K562 (cell line): ENCODE data around the gene FANCD2. TPM values are rescaled to one million over a fixed set of nuclear protein-coding genes. Genes with fewer than 3 reads are reported as not detected.
"Not testable (repeated sequence)": the region's sequence is repeated elsewhere in the genome, so short reads cannot be mapped to it uniquely, and the experiment has no call there.

Experiments used
- ATAC-seq: fragments of 200-7000 bp; cut with Tn5 transposase; 3 replicates; pipeline ENCODE4 v1.9.1; 2020; ENCODE audit warnings: moderate library complexity
- BruUV-seq: library from RNA; stranded (reverse); fragments of 400-500 nt; replicated peaks from 2 replicates; lab custom pipeline; 2021; lab: Mats Ljungman, UMichigan
- CTCF ChIA-PET: fragments of 300-600 bp; formaldehyde crosslinking; extraction: SDS; loops from one replicate; lab custom pipeline; 2021; ENCODE audit warnings: low intra/inter-chr PET ratio; lab: Yijun Ruan, JAX
- POLR2A ChIA-PET: fragments of 300-600, 350-650 bp; sonication (Branson Sonifier 250); formaldehyde crosslinking; extraction: SDS; loops from one replicate; lab custom pipeline; 2021; ENCODE audit warnings: antibody characterized with exemption, inconsistent platforms; lab: Yijun Ruan, JAX
- DNase-seq, 4 experiments: peaks; one replicate each; pipeline versions ENCODE4 v3.0.0 to v3.0.0-alpha.2; 2011 to 2018; ENCODE audit warnings: low spot score in 3 of 4, mixed read lengths in 3 of 4; ENCODE audit errors: extremely low read depth in 1 of 4
- FAIRE-seq: peaks from 2 replicates; lab custom pipeline; 2011; peaks lifted over from hg19 to GRCh38; lab: Jason Lieb, UNC
- H2AFZ ChIP-seq: 2 replicates; pipeline ENCODE4 v1.6.0; 2011; ENCODE audit warnings: low read depth, low read length, control low read depth, inconsistent platforms
- H3K27ac ChIP-seq: fragments of 200-600 bp; 3 replicates; pipeline ENCODE4 v1.8.0; 2011; ENCODE audit warnings: low read depth, mild to moderate bottlenecking, control low read depth, inconsistent platforms, low read length, moderate library complexity, mixed read lengths; ENCODE audit errors: extremely low read depth
- H3K27me3 ChIP-seq, 2 experiments: fragments of 300-600 bp in 1 of 2; 2 replicates in 1 of 2; 3 replicates in 1 of 2; pipeline versions ENCODE4 v1.6.0 to v1.8.0; 2011; ENCODE audit warnings: inconsistent platforms in 2 of 2, low read length in 2 of 2, mild to moderate bottlenecking in 1 of 2, mixed read lengths in 1 of 2, moderate library complexity in 1 of 2; ENCODE audit not compliant: control insufficient read depth in 2 of 2, insufficient read depth in 2 of 2
- H3K36me3 ChIP-seq: fragments of 300-600 bp; 3 replicates; pipeline ENCODE4 v1.8.0; 2011; ENCODE audit warnings: mild to moderate bottlenecking, low read length, inconsistent platforms; ENCODE audit not compliant: control insufficient read depth, insufficient read depth
- H3K4me1 ChIP-seq, 2 experiments: fragments of 200-600 bp in 1 of 2; replicated peaks in 1 of 2; 2 replicates in 1 of 2; 3 replicates in 1 of 2; pipeline versions ENCODE4 v1.5.1 to v1.8.0; 2011; ENCODE audit warnings: inconsistent platforms in 2 of 2, low read length in 2 of 2, mild to moderate bottlenecking in 1 of 2, mixed read lengths in 1 of 2, moderate library complexity in 1 of 2; ENCODE audit not compliant: control insufficient read depth in 2 of 2, insufficient read depth in 2 of 2
- H3K4me2 ChIP-seq: 2 replicates; pipeline ENCODE4 v1.6.1; 2011; ENCODE audit warnings: low read length, control low read depth, inconsistent platforms, mixed read lengths; ENCODE audit not compliant: insufficient read depth
- H3K4me3 ChIP-seq: fragments of 200-600 bp; sonication (generic), shearing (Covaris generic); 2 replicates; pipeline ENCODE4 v1.5.1; 2016; ENCODE audit warnings: control low read depth, inconsistent platforms
- H3K79me2 ChIP-seq: fragments of 200-600 bp; 3 replicates; pipeline ENCODE4 v1.8.0; 2011; ENCODE audit warnings: low read length, inconsistent platforms; ENCODE audit not compliant: control insufficient read depth, insufficient read depth
- H3K9ac ChIP-seq, 2 experiments: 2 replicates each; pipeline versions ENCODE4 v1.6.0 to v1.6.1; 2011; ENCODE audit warnings: low read depth in 2 of 2, low read length in 2 of 2, control low read depth in 1 of 2, inconsistent platforms in 1 of 2, mild to moderate bottlenecking in 1 of 2, mixed read lengths in 1 of 2; ENCODE audit not compliant: insufficient read depth in 1 of 2
- H3K9me1 ChIP-seq: one replicate; pipeline ENCODE4 v1.6.0; 2011; ENCODE audit warnings: inconsistent platforms, mild to moderate bottlenecking, low read length, moderate library complexity; ENCODE audit not compliant: control insufficient read depth, insufficient read depth
- H3K9me3 ChIP-seq: replicated peaks from 2 replicates; pipeline ENCODE4 v1.5.1; 2011; ENCODE audit warnings: low read depth, low read length, inconsistent platforms; ENCODE audit not compliant: control insufficient read depth, insufficient read depth
- H4K20me1 ChIP-seq: replicated peaks from 2 replicates; pipeline ENCODE4 v1.6.1; 2011; ENCODE audit warnings: low read length, inconsistent platforms, mixed read lengths; ENCODE audit not compliant: control insufficient read depth, insufficient read depth
- ARID2 ChIP-seq: fragments of 450-650 bp; IDR thresholded peaks from 2 replicates; pipeline ENCODE4 v1.6.1; 2017; ENCODE audit warnings: antibody characterized with exemption, mild to moderate bottlenecking
- CHCHD3 ChIP-seq: fragments of 250-450 bp; sonication (Bioruptor Pico); IDR thresholded peaks from 2 replicates; pipeline ENCODE4 v2.1.2; 2022; ENCODE audit warnings: mild to moderate bottlenecking
- ESRRB ChIP-seq: fragments of 250-450 bp; sonication (Bioruptor Pico); IDR thresholded peaks from 2 replicates; pipeline ENCODE4 v1.5.0; 2020; ENCODE audit warnings: mild to moderate bottlenecking, moderate library complexity, borderline replicate concordance
- NEUROD1 ChIP-seq: fragments of 150-350 bp; IDR thresholded peaks from 2 replicates; pipeline ENCODE4 v1.6.1; 2014; ENCODE audit warnings: borderline replicate concordance, low read length, low read depth; ENCODE audit not compliant: partially characterized antibody
- NFRKB ChIP-seq: fragments of 450-650 bp; IDR thresholded peaks from 2 replicates; pipeline ENCODE4 v1.6.1; 2016; ENCODE audit warnings: low read depth
- RHOXF2B ChIP-seq: fragments of 250-450 bp; sonication (Bioruptor Pico); conservative IDR thresholded peaks from 2 replicates; pipeline ENCODE4 v1.5.1; 2021
- ZNF165 ChIP-seq: fragments of 250-450 bp; sonication (Bioruptor Pico); IDR thresholded peaks from 2 replicates; pipeline ENCODE4 v1.4.0; 2020; ENCODE audit warnings: borderline replicate concordance
- ZNF197 ChIP-seq: fragments of 200-800 bp; sonication (Bioruptor generic); IDR thresholded peaks from 2 replicates; pipeline ENCODE4 v1.6.1; 2016; ENCODE audit warnings: low read depth, missing genetic modification characterization, missing compliant biosample characterization
- ZNF347 ChIP-seq: fragments of 450-650 bp; formaldehyde crosslinking; IDR thresholded peaks from 2 replicates; pipeline ENCODE4 v1.4.0; 2020; ENCODE audit warnings: low read depth, mild to moderate bottlenecking, moderate library complexity
- ZNF436 ChIP-seq: fragments of 250-450, 450-650 bp; sonication (Bioruptor Pico); formaldehyde crosslinking; IDR thresholded peaks from 2 replicates; pipeline ENCODE4 v1.7.0; 2020; ENCODE audit warnings: mild to moderate bottlenecking
- WGBS: fragments of 100-300 bp; shearing (Covaris generic); methylation state at CpG from one replicate; pipeline ENCODE4 v1.1.6; 2016; ENCODE audit warnings: low coverage, mixed read lengths; ENCODE audit not compliant: insufficient coverage; ENCODE audit errors: missing lambda C conversion rate; 5-methylcytosine and 5-hydroxymethylcytosine counted together
- in situ Hi-C: fragments of 300-500 bp; cut with MboI; formaldehyde crosslinking; loops from 4 replicates; pipeline ENCODE4 v1.15.0; 2018; ENCODE audit warnings: inconsistent platforms, mixed read lengths
- intact Hi-C: fragments of 100-400 bp; cut with micrococcal nuclease; formaldehyde crosslinking; loops from 2 replicates; pipeline ENCODE4 v1.14.2; 2022
- polyA plus RNA-seq, 8 experiments: library from polyadenylated mRNA; depleted of rRNA in 4 of 8; stranded (reverse) in 5 of 8; unstranded in 3 of 8; fragments of >200 nt; fragmentation: Nextera tagmentation in 2 of 8; fragmentation: Illumina TruSeq in 1 of 8; extraction: Ambion mirVana in 2 of 8; extraction: Trizol in 1 of 8; gene quantifications; 2 replicates each; pipeline versions ENCODE4 v1.2.1 to v1.2.3, GENCODE V29; 2011 to 2014; ENCODE audit warnings: inconsistent platforms in 1 of 8, missing spikeins in 1 of 8
- total RNA-seq, 7 experiments: library from RNA; depleted of rRNA in 6 of 7; stranded (reverse); fragments of >200 nt in 6 of 7; fragmentation: Illumina TruSeq in 2 of 7; extraction: Trizol in 2 of 7; gene quantifications; 2 replicates each; pipeline versions ENCODE4 v1.2.1 to v1.2.3, GENCODE V29; 2011 to 2021; ENCODE audit warnings: low replicate concordance in 1 of 7
- TF ChIP-seq, protein P1 (sequence below): fragments of 150-350 bp; conservative IDR thresholded peaks from 2 replicates; pipeline ENCODE4 v1.6.1; 2014; ENCODE audit warnings: low read length
- TF ChIP-seq, protein P2 (sequence below): fragments of 250-450 bp; sonication (Bioruptor Pico); IDR thresholded peaks from 2 replicates; pipeline ENCODE4 v1.5.1; 2021; ENCODE audit warnings: mild to moderate bottlenecking

The FANCD2 gene
- total and polyA plus RNA-seq, 9 of the 15 experiments (the other 6 are each of a cell fraction or from before 2014, with no cell fraction given): 59.4 to 137 (median 96.1) TPM

GRCh38 chr3:10047876-10048275 is 21.6 kb downstream of the FANCD2 start:
- Histone ChIP-seq H3K79me2 (no peaks in the 10 kb centered on the region), H4K20me1 (no peaks in the 10 kb centered on the region), H3K9me3 (no peaks in the 10 kb centered on the region), H3K36me3 (peaks cover 73% of the 10 kb centered on the region), H3K9ac (no peak overlapping the region), H3K27ac (no peak overlapping the region), H3K4me3 (no peak overlapping the region), H3K9me1 (no peaks in the 10 kb centered on the region), H3K27me3 (no peaks in the 10 kb centered on the region), H2AFZ (no peak overlapping the region), H3K4me2 (no peak overlapping the region), H3K4me1 (no peaks in the 10 kb centered on the region)
- no peak for DNase-seq
- no peak for ATAC-seq
- FAIRE-seq: no peak
- CTCF ChIA-PET: no interaction called here
- BruUV-seq: no TSS peak
- TF ChIP-seq ESRRB (no peak), NFRKB (no peak), NEUROD1 (no peak), CHCHD3 (CRISPR knock-in tag) (no peak), ZNF436 (no peak), ARID2 (no peak), RHOXF2B (CRISPR knock-in tag) (no peak), ZNF197 (CRISPR knock-in tag) (no peak), ZNF347 (CRISPR knock-in tag) (no peak), ZNF165 (no peak)
- TF ChIP-seq, protein P1, sequence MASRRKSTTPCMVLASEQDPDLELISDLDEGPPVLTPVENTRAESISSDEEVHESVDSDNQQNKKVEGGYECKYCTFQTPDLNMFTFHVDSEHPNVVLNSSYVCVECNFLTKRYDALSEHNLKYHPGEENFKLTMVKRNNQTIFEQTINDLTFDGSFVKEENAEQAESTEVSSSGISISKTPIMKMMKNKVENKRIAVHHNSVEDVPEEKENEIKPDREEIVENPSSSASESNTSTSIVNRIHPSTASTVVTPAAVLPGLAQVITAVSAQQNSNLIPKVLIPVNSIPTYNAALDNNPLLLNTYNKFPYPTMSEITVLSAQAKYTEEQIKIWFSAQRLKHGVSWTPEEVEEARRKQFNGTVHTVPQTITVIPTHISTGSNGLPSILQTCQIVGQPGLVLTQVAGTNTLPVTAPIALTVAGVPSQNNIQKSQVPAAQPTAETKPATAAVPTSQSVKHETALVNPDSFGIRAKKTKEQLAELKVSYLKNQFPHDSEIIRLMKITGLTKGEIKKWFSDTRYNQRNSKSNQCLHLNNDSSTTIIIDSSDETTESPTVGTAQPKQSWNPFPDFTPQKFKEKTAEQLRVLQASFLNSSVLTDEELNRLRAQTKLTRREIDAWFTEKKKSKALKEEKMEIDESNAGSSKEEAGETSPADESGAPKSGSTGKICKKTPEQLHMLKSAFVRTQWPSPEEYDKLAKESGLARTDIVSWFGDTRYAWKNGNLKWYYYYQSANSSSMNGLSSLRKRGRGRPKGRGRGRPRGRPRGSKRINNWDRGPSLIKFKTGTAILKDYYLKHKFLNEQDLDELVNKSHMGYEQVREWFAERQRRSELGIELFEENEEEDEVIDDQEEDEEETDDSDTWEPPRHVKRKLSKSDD: no peak
- TF ChIP-seq, protein P2, sequence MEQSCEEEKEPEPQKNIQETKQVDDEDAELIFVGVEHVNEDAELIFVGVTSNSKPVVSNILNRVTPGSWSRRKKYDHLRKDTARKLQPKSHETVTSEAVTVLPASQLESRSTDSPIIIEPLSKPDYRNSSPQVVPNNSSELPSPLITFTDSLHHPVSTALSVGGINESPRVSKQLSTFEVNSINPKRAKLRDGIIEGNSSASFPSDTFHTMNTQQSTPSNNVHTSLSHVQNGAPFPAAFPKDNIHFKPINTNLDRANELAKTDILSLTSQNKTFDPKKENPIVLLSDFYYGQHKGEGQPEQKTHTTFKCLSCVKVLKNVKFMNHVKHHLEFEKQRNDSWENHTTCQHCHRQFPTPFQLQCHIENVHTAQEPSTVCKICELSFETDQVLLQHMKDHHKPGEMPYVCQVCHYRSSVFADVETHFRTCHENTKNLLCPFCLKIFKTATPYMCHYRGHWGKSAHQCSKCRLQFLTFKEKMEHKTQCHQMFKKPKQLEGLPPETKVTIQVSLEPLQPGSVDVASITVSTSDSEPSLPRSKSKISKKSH (CRISPR knock-in tag): no peak
- in situ Hi-C loops (loop anchor here (5.0 kb wide), 2 partner anchors 56 to 1824 kb away; no protein-coding TSS in a partner anchor), intact Hi-C loops (no loop called here)
- POLR2A ChIA-PET: interaction anchor here (0.6 to 2.7 kb wide), 7 partner anchors 8 to 259 kb away, joined by 3 to 11 read pairs (median 4); partner anchors contain the start of gene TATDN2
- 55% methylated on average over 2 of the region's 2 CpGs for WGBS

DNA sequence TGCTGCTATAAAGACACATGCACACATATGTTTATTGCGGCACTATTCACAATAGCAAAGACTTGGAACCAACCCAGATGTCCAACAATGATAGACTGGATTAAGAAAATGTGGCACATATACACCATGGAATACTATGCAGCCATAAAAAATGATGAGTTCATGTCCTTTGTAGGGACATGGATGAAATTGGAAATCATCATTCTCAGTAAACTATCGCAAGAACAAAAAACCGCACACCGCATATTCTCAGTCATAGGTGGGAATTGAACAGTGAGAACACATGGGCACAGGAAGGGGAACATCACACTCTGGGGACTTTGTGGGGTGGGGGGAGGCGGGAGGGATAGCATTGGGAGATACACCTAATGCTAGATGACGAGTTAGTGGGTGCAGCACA is 26.8 kb downstream of the FANCD2 start:
- H3K4me1 ChIP-seq, CTCF ChIA-PET, H4K20me1 ChIP-seq, in situ Hi-C loops, H3K9me3 ChIP-seq, DNase-seq, ATAC-seq, intact Hi-C loops, FAIRE-seq, H3K9me1 ChIP-seq, H3K79me2 ChIP-seq, H3K4me2 ChIP-seq, BruUV-seq, H3K4me3 ChIP-seq, H3K27ac ChIP-seq, H3K27me3 ChIP-seq, H3K9ac ChIP-seq, H2AFZ ChIP-seq: not testable (repeated sequence)
- 97% methylated on average over 4 of the region's 6 CpGs for WGBS
- peaks cover 57% of the 10 kb centered on the region for H3K36me3 ChIP-seq
- POLR2A ChIA-PET: interaction anchor here (1.2 kb wide), 1 partner anchor 14 kb away, joined by 4 read pairs; no protein-coding TSS in a partner anchor
